Sigmoid colon (tissue), 4 donors: ENCODE data around the gene FN1.

ENCODE experiments used
- CTCF ChIP-seq, 4 experiments: fragments of 450-650 bp in 3 of 4; fragments of 200-600 bp in 1 of 4; IDR thresholded peaks; one replicate each; pipeline ENCODE4 v1.5.1; 2016 to 2019; ENCODE audit warnings: antibody characterized with exemption in 4 of 4, mild to moderate bottlenecking in 3 of 4, moderate library complexity in 2 of 4
- EP300 ChIP-seq, 4 donors: sonication (generic); formaldehyde crosslinking; IDR thresholded peaks; one replicate each; pipeline ENCODE4 v1.6.1; 2017; ENCODE audit warnings: antibody characterized with exemption in 4 of 4
- POLR2A ChIP-seq, 2 donors: fragments of 450-650 bp; IDR thresholded peaks; one replicate each; pipeline ENCODE4 v1.6.1; 2016; ENCODE audit warnings: antibody characterized with exemption in 2 of 2, mild to moderate bottlenecking in 2 of 2, moderate library complexity in 2 of 2
- POLR2AphosphoS5 ChIP-seq, 4 donors: sonication (generic); formaldehyde crosslinking; IDR thresholded peaks; one replicate each; pipeline ENCODE4 v1.6.1; 2017; ENCODE audit warnings: antibody characterized with exemption in 4 of 4

GRCh38 chr2:215315301-215315700 is 120.6 kb downstream of the FN1 start:
- TF ChIP-seq POLR2AphosphoS5 (IDR thresholded peaks at IDR 0.05) (no peak), CTCF (IDR thresholded peaks at IDR 0.05) (no peak), POLR2A (IDR thresholded peaks at IDR 0.05) (no peak), EP300 (IDR thresholded peaks at IDR 0.05) (no peak)
